Fibroblast of upper back skin (primary cell): ENCODE results near the gene IL25.

Experiments
- DNase-seq: peaks from one replicate; pipeline ENCODE4 v3.0.0-alpha.2; 2013

Gene IL25

DNA sequence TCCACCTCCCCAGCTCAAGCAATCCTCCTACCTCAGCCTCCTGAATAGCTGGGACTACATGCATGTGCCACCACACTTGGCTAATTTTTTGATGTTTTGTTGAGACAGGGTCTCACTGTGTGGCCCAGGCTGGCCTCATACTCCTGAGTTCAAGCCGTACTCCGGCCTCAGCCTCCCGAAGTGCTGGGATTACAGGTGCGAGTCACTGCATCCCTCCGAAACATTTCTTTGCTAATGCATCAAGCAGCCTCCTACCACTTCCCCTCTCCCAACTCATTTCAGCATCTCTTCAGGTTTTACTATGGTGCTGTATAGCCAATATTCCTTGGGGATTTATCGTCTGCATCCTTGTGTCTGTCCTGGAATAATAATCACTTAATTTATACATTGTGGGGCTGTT lies 17.6 kb upstream of the IL25 start:
- DNase-seq = no peak

DNA sequence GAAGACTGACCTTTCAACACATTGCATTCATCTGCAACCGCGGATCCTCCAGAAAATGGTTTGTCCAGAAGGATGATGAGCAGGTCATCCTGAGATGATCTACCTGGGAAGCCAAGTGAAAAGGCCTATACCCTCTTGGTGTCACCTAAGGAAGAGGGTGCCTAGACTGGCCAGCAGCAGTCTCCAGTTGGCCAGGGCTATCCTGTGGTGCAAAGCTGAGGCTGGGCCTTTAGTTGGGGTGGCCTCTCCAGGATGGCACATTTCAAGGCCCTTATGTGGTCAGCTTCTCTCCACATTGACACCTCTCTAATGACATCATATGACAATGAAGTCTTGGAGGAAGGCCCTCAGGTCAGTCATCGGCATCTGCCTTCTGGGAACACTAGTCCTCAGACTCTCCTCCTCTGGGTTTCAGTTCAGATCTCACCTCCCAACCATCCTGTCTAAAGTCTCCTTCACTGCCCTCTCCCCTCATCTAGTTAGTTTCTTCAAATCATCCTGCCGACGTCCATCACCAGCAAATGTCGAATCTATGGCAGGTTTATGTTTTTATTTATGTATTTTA lies 16.7 kb upstream of the IL25 start:
- DNase-seq = no peak

DNA sequence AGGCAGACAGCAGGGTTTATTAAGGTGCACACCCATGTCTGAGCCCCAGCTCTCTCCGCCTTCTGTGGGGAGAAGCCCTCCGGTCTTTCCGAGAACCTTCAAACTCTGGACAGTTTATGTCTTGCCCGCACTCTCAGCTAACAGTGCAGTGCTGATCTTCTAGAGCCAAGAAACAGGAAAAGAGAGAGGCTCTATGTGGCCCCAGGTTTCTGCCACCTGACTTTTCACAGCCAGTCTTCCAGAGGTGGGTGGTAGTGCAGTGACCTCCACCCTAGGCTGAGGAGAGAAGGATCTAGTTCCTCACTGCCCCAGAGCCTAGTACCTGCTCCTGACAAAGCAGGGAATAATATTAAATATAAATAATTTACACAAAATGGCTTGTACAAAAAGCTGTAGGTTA lies 15.9 kb upstream of the IL25 start:
- no peak for DNase-seq

DNA sequence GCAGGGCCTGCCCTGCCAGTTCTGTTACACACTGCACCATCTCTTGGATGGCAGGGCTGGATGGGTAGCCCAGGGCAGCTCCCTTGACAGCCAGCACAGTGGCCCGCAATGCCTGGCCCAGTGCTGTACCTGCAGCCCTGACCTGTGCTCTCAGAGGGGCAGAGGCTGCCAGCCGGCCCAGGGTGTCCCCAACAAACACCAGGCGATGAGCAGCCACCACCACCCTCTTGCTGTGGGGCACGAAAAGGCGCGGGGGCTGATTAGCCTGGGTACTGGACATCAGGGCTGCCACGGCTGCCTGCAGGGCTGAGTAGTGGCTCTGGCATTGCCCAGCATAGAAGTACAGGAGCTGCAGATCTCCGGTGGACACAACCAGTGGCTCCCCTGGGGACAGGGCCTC lies 15.3 kb upstream of the IL25 start:
- no peak for DNase-seq

DNA sequence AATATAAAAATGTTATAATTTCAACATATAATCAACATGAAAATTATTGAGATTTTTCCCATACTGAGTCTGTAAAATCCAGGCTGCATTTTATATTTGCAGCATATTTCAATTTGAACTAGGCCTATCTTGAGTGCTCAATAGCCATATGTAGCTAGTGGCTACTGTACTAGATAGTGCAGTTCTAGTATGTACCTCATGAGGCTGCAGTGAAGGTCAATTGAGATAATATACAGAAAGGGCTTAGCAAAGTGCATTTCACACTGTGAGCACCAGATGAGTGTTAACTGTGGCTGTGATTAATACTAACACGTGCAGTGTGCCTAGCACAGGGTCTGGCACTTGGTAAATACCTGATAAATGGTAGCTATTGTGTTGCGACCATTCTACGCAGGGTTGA lies 14.6 kb upstream of the IL25 start:
- DNase-seq = no peak

DNA sequence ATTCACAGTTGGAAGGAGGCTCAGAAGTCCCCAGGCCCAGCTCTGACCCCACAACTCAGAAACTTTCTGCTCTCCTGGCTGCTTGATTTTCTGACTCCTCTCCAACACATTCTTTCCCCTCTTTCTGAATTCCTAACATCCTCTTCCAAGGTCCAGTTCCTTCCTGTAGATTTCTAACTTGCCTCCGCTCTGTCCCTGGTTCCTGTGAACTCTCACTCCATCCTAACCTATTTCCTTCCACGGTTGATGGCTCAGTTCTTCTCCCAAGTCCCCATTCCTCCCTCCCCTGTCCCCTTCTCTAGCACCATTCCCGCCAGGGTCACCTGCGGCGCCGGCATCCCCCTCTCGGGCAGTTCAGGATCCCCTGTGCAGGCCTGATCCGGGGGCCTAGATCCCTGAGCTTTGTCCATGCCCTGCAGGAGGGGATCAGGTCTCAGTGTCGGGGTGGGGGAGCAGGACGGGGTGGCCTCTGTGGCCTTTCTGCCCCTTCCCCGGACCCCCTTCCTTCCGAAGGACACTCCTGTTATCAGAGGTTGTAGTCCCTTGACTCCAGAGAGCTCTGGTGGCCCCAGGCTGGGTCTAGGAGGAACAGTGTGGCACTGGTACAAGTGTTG lies 13.9 kb upstream of the IL25 start:
- DNase-seq = no peak

DNA sequence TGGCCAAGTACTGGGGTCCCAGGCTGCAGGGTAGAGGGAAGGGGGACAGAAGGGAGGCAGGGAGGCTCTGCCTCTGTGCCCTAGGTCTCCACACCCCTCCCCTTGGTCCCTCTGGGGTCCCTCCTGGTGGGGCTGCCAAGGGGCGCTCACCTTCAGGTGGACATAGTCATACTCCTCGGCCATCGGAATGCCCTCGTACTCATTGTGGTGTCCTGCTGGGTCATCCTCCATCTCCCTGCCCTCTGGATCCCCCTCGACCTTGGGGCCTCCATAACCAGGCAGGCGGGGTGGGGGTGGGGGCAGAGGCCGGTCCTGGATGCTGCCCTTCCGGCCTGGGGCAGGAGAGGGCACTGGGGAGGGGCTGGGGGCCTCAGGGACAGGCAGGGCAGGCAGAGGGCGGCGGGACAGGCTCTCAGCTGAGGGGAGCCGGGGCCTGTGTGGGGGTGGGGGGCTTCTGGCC lies 13.4 kb upstream of the IL25 start:
- DNase-seq = no peak

DNA sequence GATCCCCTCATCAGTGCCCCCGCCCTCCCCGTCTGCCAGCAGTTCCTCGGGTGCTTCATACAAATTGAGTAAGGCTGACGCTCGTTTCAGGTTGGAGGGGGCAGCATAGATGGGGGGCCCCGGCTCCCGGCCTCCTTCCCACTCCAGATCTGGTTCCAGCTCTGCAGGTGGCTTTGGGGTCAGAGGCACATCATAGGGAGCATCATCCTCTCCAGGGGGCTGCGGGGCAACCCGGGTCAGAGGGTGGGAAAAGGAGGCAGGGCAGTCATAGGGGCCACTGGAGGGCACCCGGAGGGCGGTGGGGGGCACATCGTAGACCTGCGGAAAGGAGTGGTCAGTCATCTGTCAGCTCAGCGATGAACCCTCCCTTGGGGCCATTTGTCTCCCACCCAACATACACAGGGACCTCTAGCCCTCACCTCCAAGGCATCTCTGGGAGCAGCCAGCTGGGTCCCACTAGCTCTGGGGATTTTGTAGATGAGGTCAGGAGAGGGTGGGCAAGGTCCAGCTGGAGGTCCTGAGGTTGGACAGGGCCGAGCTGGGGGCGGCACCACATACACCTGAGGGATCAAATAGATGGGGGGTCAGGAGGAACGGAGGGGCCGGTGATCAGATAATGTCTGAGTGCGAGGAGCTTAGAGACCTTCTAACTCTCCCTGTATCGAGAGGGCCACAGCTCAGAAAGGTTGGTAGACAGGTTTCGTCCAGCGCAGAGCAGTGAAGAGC lies 12.7 kb upstream of the IL25 start:
- no peak for DNase-seq

DNA sequence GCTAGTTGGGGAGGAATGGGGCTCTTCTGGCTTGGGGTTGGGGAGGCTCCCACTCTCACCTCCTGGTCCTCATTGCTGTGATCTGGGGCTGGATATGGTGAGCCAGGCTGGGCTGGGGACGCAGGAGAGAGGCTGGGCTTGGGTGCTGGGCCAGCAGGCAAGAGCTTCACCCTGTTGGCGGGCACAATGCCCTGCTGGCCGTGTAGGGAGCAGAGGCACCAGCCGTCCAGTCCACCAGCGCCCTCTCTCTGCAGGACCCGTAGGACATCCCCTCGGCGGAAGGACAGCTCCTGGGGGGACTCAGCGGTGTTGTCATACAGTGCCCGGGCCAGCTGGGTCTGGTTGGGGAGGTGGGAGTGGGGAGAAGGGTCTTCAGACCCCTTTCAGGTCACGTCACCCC lies 12.1 kb upstream of the IL25 start:
- DNase-seq = no peak

DNA sequence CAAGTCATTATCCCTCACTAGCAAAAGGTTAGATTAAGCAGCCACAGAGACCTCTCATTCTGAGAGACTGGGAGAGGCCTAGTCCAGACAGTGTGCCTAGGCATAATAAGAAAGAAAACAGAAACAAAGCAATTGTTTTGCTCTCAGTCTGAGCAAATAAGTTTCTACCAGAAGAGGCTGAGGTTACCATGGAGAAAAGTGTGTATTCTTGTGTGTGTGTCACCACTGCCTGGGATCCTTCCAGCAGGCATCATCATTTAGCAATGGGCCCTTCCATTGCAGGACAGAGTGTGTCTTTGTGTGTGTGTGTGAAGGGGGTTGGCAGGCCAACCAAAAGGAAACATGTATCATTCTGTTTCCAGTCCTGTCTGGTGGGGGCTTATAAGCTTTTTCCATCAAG lies 11.3 kb upstream of the IL25 start:
- DNase-seq = peak; percentile 27

DNA sequence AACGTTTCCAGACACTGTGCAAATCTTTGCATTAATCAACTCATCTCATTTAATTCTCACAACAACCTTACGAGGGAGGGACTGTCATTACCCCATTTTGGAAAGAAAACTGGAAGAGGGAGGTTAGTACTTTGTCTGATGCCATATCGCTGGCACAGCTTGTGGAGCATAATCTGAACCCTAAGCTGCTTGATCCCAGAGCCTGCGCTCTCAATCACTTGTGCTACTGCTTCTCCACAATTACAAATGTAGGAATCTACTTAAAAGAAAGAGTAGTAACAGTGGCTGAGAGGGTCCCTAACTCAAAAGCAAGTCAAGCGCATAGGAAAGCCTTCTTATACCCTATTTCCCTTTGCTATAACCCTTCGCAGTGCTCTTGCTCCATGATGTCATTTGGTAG lies 10.8 kb upstream of the IL25 start:
- no peak for DNase-seq

DNA sequence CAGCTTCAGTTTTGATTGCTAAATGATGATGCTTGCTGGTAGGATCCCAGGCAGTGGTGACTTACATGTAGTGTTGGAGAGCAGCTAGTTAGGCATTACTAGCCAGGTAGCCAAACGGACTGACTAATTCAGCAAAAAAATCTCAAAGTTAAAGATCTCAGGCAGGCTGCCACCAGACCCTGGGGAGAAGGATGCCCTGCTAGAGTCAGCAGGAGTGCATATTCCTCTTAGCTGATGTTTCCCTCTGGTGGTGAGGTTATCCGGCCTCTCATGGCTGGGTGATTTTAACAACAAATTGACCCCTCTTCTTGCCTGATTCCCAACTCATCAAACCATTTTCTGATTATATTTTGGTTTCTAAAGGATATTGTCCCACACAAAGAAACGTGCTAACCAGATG lies 10.4 kb upstream of the IL25 start:
- DNase-seq = peak; percentile 49

DNA sequence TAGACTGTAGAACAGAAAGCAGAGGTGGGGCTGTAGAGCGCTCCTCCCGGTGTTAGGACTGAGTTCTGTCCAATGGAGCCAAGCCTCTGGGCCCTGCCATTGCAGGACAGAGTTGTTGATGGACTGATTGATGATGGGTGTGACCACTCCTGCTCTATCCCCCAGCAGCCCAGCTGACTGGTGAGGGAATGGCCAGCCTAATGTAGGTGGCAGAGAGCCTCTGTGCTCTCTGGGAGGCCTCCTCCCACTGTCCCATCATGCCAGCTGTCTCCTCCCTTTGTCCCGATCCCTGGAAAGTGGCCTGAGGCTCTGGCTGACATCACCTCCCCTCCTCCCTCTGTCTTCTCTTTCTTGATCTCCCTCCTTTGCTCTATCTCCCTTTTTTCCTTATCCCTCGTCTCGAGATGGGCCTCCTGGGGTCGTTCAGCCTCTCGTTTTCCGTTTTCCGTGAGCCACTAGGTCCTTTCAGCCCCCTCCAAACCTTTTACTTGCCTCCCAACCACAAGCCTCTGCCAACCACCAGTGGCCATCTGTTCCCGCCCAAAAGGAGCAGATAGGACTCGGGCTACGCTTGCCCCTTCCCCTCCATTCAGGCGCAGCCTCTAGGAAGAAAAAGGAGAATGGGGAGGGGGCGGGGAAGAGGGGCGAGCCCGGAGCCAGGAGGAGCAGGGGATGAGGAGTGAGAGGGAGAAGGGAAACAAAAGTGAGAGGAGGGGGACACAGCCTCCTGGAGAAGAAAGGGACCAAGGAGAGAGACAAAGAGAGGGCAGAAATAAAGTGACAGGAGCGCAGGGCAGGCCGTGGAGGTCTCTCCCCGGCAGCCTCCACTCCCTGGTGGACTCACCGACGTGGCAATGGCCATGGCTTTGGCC lies 8.2 kb upstream of the IL25 start:
- peak; percentile 44 for DNase-seq

DNA sequence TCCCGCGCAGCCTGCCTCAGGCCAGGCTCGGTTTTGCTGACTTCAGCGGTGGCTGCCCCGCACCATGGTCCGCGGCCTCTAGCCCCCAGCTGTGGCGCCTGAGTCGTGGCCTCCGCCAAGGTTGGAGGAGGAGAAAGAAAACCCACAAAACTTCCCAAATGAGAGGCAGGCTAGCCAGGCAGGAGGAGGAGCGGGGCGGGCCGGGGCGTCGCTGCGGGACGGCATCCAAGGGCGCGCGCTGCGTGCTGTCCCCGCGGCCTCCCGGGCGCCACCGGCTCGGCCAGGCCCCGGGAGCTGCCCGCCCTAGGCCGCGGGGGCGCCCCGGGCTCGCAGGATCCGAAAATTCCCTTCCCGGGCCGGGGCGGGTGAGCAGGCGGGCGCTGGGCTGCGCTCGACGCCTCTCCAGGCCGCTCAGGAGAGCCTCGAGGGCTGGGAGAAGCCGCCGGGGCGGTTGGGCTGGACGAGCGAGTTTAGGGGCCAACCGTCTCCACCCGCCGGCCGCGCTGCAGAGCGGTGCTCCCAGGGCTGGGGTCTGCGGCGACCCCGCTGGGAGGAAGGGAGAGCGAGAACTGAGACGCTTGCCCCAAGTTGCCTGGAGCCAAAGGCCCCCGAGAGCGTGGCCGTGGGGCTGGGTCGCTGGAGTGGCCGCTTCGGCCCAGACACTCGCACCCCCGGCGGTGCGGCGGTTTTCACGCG lies 7.4 kb upstream of the IL25 start, which contains the start of gene EFS:
TSS of gene EFS (minus strand) at position 137 of the 696 bp plus-strand sequence. CDS start 147 bp downstream, outside the sequence.
- DNase-seq = peak; percentile 42

DNA sequence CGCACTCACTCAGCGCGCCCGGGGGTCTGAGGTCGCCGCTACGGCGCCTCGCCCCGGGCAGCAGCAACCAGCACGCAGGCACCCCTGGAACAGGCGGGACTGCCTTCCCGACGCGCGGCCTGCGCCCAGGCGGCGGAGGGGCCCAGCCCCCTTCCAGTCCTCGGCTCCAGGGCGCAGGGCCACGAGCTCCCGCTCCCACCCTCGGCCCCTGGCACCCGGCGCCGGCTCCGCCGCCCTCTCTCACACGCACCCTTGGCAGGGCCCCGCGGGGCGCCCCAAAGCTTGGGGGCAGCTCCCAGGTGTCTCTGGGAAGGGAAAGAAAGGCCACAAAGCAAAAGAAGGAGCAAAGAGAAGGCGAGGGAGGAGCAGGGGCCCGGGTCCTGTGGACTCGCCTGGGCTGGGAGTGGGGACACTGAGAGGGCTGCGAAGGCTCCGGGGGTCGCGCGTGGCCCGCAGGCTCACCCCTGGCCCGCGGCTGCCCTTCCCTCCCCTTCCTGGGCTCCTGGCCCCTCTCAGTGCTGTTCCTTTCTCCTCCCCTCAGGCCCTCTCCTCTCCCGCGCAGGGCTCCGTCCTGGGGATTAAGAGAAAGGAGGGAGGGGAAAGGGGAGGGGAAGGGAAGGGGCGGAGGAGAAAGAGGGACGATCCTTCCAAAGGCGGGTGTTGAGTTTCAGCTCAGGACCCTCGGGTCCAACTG lies 6.7 kb upstream of the IL25 start:
- peak; percentile 80 for DNase-seq

DNA sequence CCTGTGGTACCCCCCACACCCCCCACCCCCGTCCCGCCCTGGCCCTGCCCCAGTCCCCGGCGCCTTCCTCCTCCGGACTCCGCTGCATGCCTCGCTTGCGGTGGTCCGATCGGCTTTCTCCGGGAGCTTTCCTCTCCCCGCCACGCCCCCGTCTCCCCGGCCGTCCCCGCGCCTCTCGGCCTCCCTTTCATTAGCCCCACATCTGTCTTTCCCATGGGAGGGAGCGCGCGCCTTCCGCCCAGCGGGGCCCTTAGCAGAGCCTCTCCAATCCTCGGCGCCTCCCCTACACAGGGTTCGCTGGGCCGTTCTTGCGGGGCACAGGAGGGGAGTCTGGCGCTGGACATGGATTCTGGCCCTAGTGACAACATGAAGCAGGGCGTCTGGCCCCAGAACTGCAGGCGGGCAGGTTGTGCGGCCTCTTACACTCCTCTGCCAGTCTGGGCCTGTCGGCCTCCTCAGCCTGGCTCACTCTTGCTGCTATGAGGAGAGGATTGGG lies 6.1 kb upstream of the IL25 start:
- no peak for DNase-seq

DNA sequence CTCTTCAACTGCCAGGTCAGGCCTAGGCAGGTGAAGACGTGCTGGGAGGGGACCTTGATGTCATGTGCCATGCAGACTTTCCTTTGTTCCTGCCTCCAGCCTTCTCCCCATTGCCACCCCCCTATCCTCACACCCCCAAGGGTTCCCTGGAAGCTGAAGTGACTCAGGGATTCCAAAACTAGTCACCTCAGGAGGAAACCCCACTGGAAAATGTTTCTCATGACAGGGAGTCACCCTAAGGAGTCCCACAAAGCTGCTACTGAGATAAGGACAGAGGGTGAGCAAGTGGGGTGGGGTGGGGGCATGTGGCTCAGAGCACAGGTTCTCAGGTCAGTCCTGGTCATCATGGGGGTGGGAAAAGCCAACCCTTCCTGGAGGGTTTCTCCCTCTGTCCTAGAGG lies 2.4 kb upstream of the IL25 start:
- no peak for DNase-seq

DNA sequence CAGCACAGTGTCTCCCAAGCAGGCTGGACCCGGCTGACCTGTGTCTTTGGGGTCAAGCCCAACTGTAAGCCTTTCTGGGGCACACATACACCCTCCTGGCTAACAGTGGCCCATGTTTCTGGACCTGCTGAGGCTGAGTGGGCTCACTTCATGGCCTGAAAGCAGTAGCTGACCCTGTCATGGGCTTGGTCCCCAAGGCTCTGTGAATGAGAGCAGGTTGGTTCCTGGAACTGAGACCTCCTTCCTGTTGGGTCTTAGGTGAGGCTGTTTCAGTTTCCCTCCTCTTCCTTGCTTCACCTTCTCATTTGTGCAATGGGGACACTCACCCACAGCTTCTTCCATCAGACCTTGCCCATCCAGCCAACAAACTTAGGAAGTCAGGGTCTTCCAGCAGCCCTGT lies 744 bp upstream of the IL25 start:
- DNase-seq = no peak

DNA sequence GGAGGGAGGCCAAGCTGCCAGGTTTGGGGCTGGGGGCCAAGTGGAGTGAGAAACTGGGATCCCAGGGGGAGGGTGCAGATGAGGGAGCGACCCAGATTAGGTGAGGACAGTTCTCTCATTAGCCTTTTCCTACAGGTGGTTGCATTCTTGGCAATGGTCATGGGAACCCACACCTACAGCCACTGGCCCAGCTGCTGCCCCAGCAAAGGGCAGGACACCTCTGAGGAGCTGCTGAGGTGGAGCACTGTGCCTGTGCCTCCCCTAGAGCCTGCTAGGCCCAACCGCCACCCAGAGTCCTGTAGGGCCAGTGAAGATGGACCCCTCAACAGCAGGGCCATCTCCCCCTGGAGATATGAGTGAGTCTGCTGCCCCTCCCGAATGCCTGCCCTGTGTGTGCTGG lies 432 bp downstream of the IL25 start:
- DNase-seq = no peak

DNA sequence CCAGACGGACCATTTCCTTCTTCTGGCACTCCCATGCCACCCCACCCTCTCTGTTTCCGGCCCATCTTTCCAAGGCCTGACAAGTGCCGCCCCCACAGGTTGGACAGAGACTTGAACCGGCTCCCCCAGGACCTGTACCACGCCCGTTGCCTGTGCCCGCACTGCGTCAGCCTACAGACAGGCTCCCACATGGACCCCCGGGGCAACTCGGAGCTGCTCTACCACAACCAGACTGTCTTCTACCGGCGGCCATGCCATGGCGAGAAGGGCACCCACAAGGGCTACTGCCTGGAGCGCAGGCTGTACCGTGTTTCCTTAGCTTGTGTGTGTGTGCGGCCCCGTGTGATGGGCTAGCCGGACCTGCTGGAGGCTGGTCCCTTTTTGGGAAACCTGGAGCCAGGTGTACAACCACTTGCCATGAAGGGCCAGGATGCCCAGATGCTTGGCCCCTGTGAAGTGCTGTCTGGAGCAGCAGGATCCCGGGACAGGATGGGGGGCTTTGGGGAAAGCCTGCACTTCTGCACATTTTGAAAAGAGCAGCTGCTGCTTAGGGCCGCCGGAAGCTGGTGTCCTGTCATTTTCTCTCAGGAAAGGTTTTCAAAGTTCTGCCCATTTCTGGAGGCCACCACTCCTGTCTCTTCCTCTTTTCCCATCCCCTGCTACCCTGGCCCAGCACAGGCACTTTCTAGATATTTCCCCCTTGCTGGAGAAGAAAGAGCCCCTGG lies 3.1 kb downstream of the IL25 start:
- no peak for DNase-seq

DNA sequence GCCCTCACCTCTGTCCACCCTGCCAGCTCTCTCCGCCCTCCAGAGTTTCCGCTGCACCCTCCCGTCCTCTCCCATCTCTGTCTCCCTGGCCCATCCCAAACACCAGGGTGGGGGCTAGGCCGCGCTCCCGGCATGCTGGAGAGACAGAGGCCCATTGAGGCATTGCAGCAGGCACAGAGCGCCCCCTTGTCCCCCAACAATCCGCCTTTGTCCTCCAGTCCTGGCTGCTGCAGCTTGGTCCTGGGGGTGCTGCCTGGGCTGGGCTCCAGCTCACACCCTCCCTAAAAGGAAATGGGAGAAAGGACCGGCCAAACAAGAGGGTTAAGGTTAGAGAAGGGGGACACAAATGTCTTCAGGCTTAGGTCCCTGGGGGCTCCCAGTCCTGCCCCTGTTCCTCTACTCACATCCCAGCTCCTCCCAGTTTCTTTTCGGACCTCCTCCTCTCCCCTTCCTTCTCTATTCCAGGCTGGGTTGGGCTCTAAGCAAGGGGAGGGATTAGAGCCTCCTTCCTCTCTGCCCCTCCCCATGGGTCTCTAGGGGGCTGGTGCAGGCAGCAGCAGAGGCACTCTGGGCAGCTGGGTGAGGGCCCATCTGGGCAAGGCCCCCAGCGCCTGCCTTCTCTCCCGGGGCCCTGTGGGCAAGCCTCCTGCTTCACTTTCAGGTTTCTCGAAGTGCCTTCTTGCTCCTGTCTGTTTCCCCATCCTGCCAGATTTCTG lies 4.0 kb downstream of the IL25 start, which contains the start of gene CMTM5:
TSS of gene CMTM5 (plus strand) at position 565 of the 716 bp plus-strand sequence. CDS start 206 bp downstream, outside the sequence.
- DNase-seq = no peak
